K562 (cell line): ENCODE measurements around the gene HOXB8. TPM values are rescaled to one million over a fixed set of nuclear protein-coding genes. Genes with fewer than 3 reads are reported as not detected.

ENCODE experiments used
- E2F3 ChIP-seq: fragments of 250-450 bp; sonication (Bioruptor Pico); IDR thresholded peaks from 2 replicates; pipeline ENCODE4 v1.4.0; 2020; ENCODE audit warnings: mild to moderate bottlenecking
- FOXP4 ChIP-seq: sonication (generic); formaldehyde crosslinking; IDR thresholded peaks from 2 replicates; pipeline ENCODE4 v1.8.0; 2022; ENCODE audit warnings: mild to moderate bottlenecking, missing genetic modification reagents, borderline replicate concordance
- JUN ChIP-seq, 2 experiments: sonication (generic) in 1 of 2; formaldehyde crosslinking in 1 of 2; IDR thresholded peaks; 2 replicates each; pipeline versions ENCODE4 v1.6.1 to v1.8.0; 2012 to 2022; ENCODE audit warnings: borderline replicate concordance in 2 of 2, mild to moderate bottlenecking in 2 of 2, improper control_type of control experiment in 1 of 2, low read depth in 1 of 2, low read length in 1 of 2, missing genetic modification reagents in 1 of 2
- KAT2B ChIP-seq: IDR thresholded peaks from one replicate; pipeline ENCODE4 v1.6.1; 2012; ENCODE audit warnings: low read depth, mild to moderate bottlenecking, control low read depth, inconsistent platforms, low read length, moderate library complexity
- MCM5 ChIP-seq: fragments of 450-650 bp; IDR thresholded peaks from 2 replicates; pipeline ENCODE4 v1.6.1; 2016; ENCODE audit warnings: low read depth
- MYC ChIP-seq, 2 experiments: fragments of 250-450 bp in 1 of 2; sonication (Bioruptor Pico) in 1 of 2; IDR thresholded peaks; 2 replicates each; pipeline versions ENCODE4 v1.5.1 to v1.6.1; 2012 to 2021; ENCODE audit warnings: low read depth in 2 of 2, borderline replicate concordance in 1 of 2, improper control_type of control experiment in 1 of 2, low read length in 1 of 2, mild to moderate bottlenecking in 1 of 2, moderate library complexity in 1 of 2
- NCOR1 ChIP-seq: fragments of 450-650 bp; IDR thresholded peaks from 2 replicates; pipeline ENCODE4 v1.6.1; 2016; ENCODE audit warnings: mild to moderate bottlenecking, moderate library complexity
- SP1 ChIP-seq: sonication (generic); formaldehyde crosslinking; IDR thresholded peaks from 2 replicates; pipeline ENCODE4 v1.8.1; 2022; ENCODE audit warnings: mild to moderate bottlenecking, missing genetic modification reagents
- THRA ChIP-seq: fragments of 450-650 bp; IDR thresholded peaks from 2 replicates; pipeline ENCODE4 v1.6.1; 2017; ENCODE audit warnings: mild to moderate bottlenecking, moderate library complexity
- TSHZ1 ChIP-seq: fragments of 250-450 bp; sonication (Bioruptor Pico); IDR thresholded peaks from 2 replicates; pipeline ENCODE4 v1.4.0; 2020; ENCODE audit warnings: mild to moderate bottlenecking, moderate library complexity
- ZBTB33 ChIP-seq: sonication (generic); formaldehyde crosslinking; IDR thresholded peaks from 2 replicates; pipeline ENCODE4 v1.8.1; 2023; ENCODE audit warnings: mild to moderate bottlenecking, missing genetic modification reagents
- ZNF395 ChIP-seq: fragments of 200-800 bp; sonication (Bioruptor generic); IDR thresholded peaks from 2 replicates; pipeline ENCODE4 v1.6.1; 2017; ENCODE audit warnings: missing genetic modification characterization, missing compliant biosample characterization
- ZNF695 ChIP-seq: fragments of 450-650 bp; formaldehyde crosslinking; IDR thresholded peaks from 2 replicates; pipeline ENCODE4 v1.4.0; 2020; ENCODE audit warnings: mild to moderate bottlenecking, moderate library complexity
- ZNF699 ChIP-seq: fragments of 250-450 bp; sonication (Bioruptor Pico); IDR thresholded peaks from 2 replicates; pipeline ENCODE4 v1.8.0; 2021; ENCODE audit warnings: mild to moderate bottlenecking, moderate library complexity; ENCODE audit not compliant: insufficient replicate concordance
- ZNF79 ChIP-seq: fragments of 250-450 bp; sonication (Bioruptor Pico); IDR thresholded peaks from 2 replicates; pipeline ENCODE4 v1.4.0; 2020; ENCODE audit warnings: low read depth, mild to moderate bottlenecking, moderate library complexity
- polyA plus RNA-seq, 8 experiments: library from polyadenylated mRNA; depleted of rRNA in 4 of 8; stranded (reverse) in 5 of 8; unstranded in 3 of 8; fragments of >200 nt; fragmentation: Nextera tagmentation in 2 of 8; fragmentation: Illumina TruSeq in 1 of 8; extraction: Ambion mirVana in 2 of 8; extraction: Trizol in 1 of 8; gene quantifications; 2 replicates each; pipeline versions ENCODE4 v1.2.1 to v1.2.3, GENCODE V29; 2011 to 2014; ENCODE audit warnings: inconsistent platforms in 1 of 8, missing spikeins in 1 of 8
- total RNA-seq, 7 experiments: library from RNA; depleted of rRNA in 6 of 7; stranded (reverse); fragments of >200 nt in 6 of 7; fragmentation: Illumina TruSeq in 2 of 7; extraction: Trizol in 2 of 7; gene quantifications; 2 replicates each; pipeline versions ENCODE4 v1.2.1 to v1.2.3, GENCODE V29; 2011 to 2021; ENCODE audit warnings: low replicate concordance in 1 of 7

The HOXB8 gene
- total and polyA plus RNA-seq, 9 of the 15 experiments (the other 6 are each of a cell fraction or from before 2014, with no cell fraction given), result 0.52 to 23.8 (median 3.6) TPM

- TF ChIP-seq TSHZ1, result no peak
- TF ChIP-seq ZNF395, result no peak
- no peak for TF ChIP-seq THRA
- TF ChIP-seq FOXP4 (CRISPR knock-in tag), result no peak
- no peak for TF ChIP-seq ZNF695 (CRISPR knock-in tag)
- TF ChIP-seq KAT2B, result no peak
- TF ChIP-seq SP1 (CRISPR knock-in tag), result 0 out of 2 replicates have a peak, but pooled peaks have one; percentile 5
- no peak for TF ChIP-seq E2F3
- no peak for TF ChIP-seq JUN (IDR thresholded peaks at IDR 0.05; ENCODE audit: borderline replicate concordance, low read depth, low read length)
- TF ChIP-seq JUN (CRISPR knock-in tag; IDR thresholded peaks at IDR 0.05; ENCODE audit: borderline replicate concordance), result no peak
- no peak for TF ChIP-seq NCOR1
- TF ChIP-seq MYC (IDR thresholded peaks at IDR 0.05; ENCODE audit: low read depth, low read length), result no peak
- no peak for TF ChIP-seq MYC (CRISPR knock-in tag; IDR thresholded peaks at IDR 0.05; ENCODE audit: borderline replicate concordance, low read depth)
- no peak for TF ChIP-seq MCM5
- no peak for TF ChIP-seq ZNF699 (CRISPR knock-in tag)
- no peak for TF ChIP-seq ZBTB33 (CRISPR knock-in tag)
- no peak for TF ChIP-seq ZNF79 (CRISPR knock-in tag)
Measured at GRCh38 chr17:48618256-48618896, 3.3 kb upstream of the HOXB8 start (continued).
